DND-41 (cell line): ENCODE data around the gene LSM8.

Source experiments
- CTCF ChIP-seq: IDR thresholded peaks from 2 replicates; pipeline ENCODE4 v1.5.1; 2012; ENCODE audit warnings: borderline replicate concordance, low read length, moderate library complexity, mild to moderate bottlenecking; ENCODE audit not compliant: poor library complexity, severe bottlenecking; ENCODE audit errors: extremely low read depth
- EZH2 ChIP-seq: IDR thresholded peaks from 3 replicates; pipeline ENCODE4 v1.6.1; 2012; ENCODE audit warnings: borderline replicate concordance, low read depth, mild to moderate bottlenecking, moderate library complexity, low read length, inconsistent platforms; ENCODE audit not compliant: severe bottlenecking

DNA sequence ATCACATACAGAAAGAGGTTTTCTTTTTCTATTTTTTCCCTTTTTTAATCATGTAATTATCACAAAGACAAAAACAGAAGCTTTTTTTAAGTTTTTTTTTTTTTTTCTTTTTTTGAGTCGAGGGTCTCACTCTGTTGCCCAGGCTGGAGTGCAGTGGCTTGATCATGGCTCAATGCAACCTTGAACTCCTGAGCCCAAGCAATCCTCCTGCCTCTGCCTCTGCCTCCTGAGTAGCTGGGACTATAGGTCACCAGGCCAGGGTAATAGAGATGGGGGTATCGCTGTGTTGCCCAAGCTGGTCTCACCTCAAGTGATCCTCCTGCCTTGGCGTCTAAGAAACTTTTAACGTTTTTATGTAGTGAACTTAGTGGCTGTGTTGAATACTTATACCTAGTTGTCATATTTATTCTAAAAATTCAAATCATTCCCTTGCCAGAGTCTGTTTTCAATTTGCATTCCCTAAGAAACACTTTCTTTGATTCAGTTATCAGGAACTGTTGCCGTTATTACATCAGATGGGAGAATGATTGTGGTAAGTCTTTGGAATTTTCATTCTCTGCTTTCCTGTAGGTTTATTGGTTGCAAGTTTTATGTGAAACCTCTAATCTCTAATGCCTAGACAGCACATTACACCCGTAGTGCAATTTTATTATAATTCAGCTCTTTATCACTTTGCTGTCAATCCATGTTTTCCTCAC, 1.3 kb downstream of the LSM8 start:
- TF ChIP-seq CTCF (no peak), EZH2 (no peak)
